Heart left ventricle (tissue), 16 donors: ENCODE results near the gene IGDCC3. TPM values are rescaled to one million over a fixed set of nuclear protein-coding genes. Genes with fewer than 3 reads are reported as not detected.

Source experiments
- ATAC-seq, 4 donors: fragments of 200-7000 bp; cut with Tn5 transposase; one replicate each; pipeline ENCODE4 v1.9.1; 2020 to 2022; ENCODE audit warnings: moderate library complexity in 4 of 4, mild to moderate bottlenecking in 3 of 4, moderate number of reproducible peaks in 1 of 4
- DNase-seq, 5 donors: peaks; one replicate each; pipeline ENCODE4 v3.0.0-alpha.2; 2020
- H3K27ac ChIP-seq, 12 donors: fragments of 200-600 bp; sonication (generic) in 4 of 12; one replicate each; pipeline versions ENCODE4 v1.5.0 to v1.8.0; 2016 to 2022; ENCODE audit warnings: mild to moderate bottlenecking in 2 of 12
- H3K27me3 ChIP-seq, 9 donors: fragments of 200-600 bp; sonication (generic) in 2 of 9; one replicate each; pipeline versions ENCODE4 v1.5.1 to v1.8.0; 2016 to 2022; ENCODE audit warnings: mild to moderate bottlenecking in 3 of 9
- H3K36me3 ChIP-seq, 9 donors: fragments of 200-600 bp; sonication (generic) in 2 of 9; one replicate each; pipeline versions ENCODE4 v1.5.0 to v1.8.0; 2018 to 2022; ENCODE audit warnings: mild to moderate bottlenecking in 2 of 9
- H3K4me1 ChIP-seq, 12 donors: fragments of 200-600 bp; sonication (generic) in 4 of 12; one replicate each; pipeline versions ENCODE4 v1.5.0 to v1.8.0; 2016 to 2022; ENCODE audit warnings: mild to moderate bottlenecking in 3 of 12
- H3K4me3 ChIP-seq, 12 donors: fragments of 200-600 bp; sonication (generic) in 4 of 12; one replicate each; pipeline versions ENCODE4 v1.5.0 to v1.8.0; 2017 to 2022; ENCODE audit warnings: mild to moderate bottlenecking in 9 of 12, moderate library complexity in 4 of 12
- H3K9me3 ChIP-seq, 12 donors: fragments of 200-600 bp; sonication (generic) in 4 of 12; one replicate each; pipeline versions ENCODE4 v1.5.0 to v1.8.0; 2016 to 2022; ENCODE audit warnings: mild to moderate bottlenecking in 1 of 12
- POLR2A ChIP-seq, 2 donors: fragments of 450-650 bp; IDR thresholded peaks; one replicate each; pipeline ENCODE4 v1.6.1; 2017; ENCODE audit warnings: antibody characterized with exemption in 2 of 2, mild to moderate bottlenecking in 2 of 2, moderate library complexity in 2 of 2
- WGBS, 4 donors: extraction: QIAGEN DNeasy Blood & Tissue Kit in 2 of 4; methylation state at CpG; one replicate each; pipeline versions ENCODE4 v1.1.5 to v1.1.7; 2013 to 2018; 5-methylcytosine and 5-hydroxymethylcytosine counted together
- intact Hi-C, 10 donors: fragments of 100-400 bp; cut with DNase I; formaldehyde crosslinking; loops; one replicate each; pipeline versions ENCODE4 v1.11.1 to v1.14.2; 2022
- polyA plus RNA-seq, 2 donors: library from polyadenylated mRNA; stranded (reverse); fragments of 200-250 nt; gene quantifications; one replicate each; pipeline ENCODE4 v1.2.3, GENCODE V29; 2013
- total RNA-seq, 9 donors: library from RNA; depleted of rRNA in 2 of 9; stranded (reverse); fragments of >200 nt in 2 of 9; fragmentation: NEBNext Ultra II Directional in 3 of 9; extraction: Animal tissue kit (Norgen Biotek cat#: 25700) in 3 of 9; gene quantifications; one replicate each; pipeline versions ENCODE4 v1.1.0 to v1.2.4, GENCODE V29; 2016 to 2023
- TF ChIP-seq, protein P1 (sequence below), 12 donors: fragments of 200-600 bp; sonication (generic) in 4 of 12; IDR thresholded peaks; one replicate each; pipeline versions ENCODE4 v1.5.0 to v1.8.0; 2018 to 2022; ENCODE audit warnings: antibody characterized with exemption in 12 of 12, mild to moderate bottlenecking in 5 of 12
- donor health status: ischemic (EF 13 %, LVEDD 7.1; RV severe dilation, severe dysfunction).
- donor health status: healthy with polysubstance abuse.
- donor health status: DM: no; HTN: yes; CAD: no.
- donor health status: DM: no; HTN: no; CAD: no.
- donor health status: ischemic (EF 25% LVEDD 6.9; RV normal size, moderate dysfunction).
- donor health status: ischemic (EF 25% LVEDD 5.7; RV mildly dilated, moderate dysfunction).
- donor health status: healthy.
- donor health status: DM: yes; HTN: yes; CAD: no.
- donor health status: ischemic (EF 35%, LVEDD 5.7; RV mildly dilated, moderate dysfunction).
- donor health status: nonischemic (EF 11% LVEDD 7.7; RV severe dilation, severe dysfunction).
- donor health status: DM: yes; HTN: yes; CAD: no.
- donor health status: PGD.
- donor health status: ischemic (EF 29% LVEDD 5.4; RV normal size, mild dysfunction).
- donor health status: nonischemic (EF 23%, LVEDD 6.1; RV moderate dilation, normal function).

The IGDCC3 gene
- total and polyA plus RNA-seq, 11 donors, result 0.07 to 0.33 (median 0.16) TPM; not detected in 7

DNA sequence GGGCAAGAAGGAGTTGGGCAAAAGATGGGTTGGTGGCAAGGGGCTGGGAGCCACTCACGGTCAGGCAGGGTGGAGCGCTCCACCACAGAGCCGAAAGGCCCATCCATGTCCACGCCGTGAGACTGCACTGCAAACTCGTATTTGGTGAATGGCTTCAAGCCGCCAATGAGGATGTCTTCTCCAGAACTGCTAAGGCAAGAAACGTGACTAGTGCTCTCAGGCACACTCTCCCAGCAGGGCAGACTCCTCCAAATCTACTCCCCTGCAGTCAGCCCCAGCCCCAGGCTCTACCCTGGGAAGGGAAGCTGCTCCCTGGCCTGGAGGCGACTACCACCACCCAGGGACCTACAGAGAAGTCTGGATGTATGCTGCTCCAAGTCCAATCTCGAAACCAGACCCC lies 11.4 kb upstream of the IGDCC3 start:
- H3K27ac ChIP-seq, result no peak overlapping the region
- DNase-seq (no peak), ATAC-seq (no peak)
- 88 to 90% (median 89%) methylated on average over 10 of the region's 10 CpGs for WGBS, 4 donors
- H3K9me3 ChIP-seq, result no peaks in the 10 kb centered on the region
- TF ChIP-seq, protein P1, sequence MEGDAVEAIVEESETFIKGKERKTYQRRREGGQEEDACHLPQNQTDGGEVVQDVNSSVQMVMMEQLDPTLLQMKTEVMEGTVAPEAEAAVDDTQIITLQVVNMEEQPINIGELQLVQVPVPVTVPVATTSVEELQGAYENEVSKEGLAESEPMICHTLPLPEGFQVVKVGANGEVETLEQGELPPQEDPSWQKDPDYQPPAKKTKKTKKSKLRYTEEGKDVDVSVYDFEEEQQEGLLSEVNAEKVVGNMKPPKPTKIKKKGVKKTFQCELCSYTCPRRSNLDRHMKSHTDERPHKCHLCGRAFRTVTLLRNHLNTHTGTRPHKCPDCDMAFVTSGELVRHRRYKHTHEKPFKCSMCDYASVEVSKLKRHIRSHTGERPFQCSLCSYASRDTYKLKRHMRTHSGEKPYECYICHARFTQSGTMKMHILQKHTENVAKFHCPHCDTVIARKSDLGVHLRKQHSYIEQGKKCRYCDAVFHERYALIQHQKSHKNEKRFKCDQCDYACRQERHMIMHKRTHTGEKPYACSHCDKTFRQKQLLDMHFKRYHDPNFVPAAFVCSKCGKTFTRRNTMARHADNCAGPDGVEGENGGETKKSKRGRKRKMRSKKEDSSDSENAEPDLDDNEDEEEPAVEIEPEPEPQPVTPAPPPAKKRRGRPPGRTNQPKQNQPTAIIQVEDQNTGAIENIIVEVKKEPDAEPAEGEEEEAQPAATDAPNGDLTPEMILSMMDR (IDR thresholded peaks at IDR 0.05), result no peak
- no peak for TF ChIP-seq POLR2A (IDR thresholded peaks at IDR 0.05)
- no peaks in the 10 kb centered on the region for H3K36me3 ChIP-seq
- no peak overlapping the region for H3K4me3 ChIP-seq
- H3K4me1 ChIP-seq, result peaks cover 0 to 29% (median 16%) of the 10 kb centered on the region in 12 donors
- intact Hi-C loops, result loop anchor here in 3 of 10 donors (10.0 kb wide), 2 partner anchors 174 to 194 kb away; partner anchors contain the start of gene CILP (in 1 of the 3)
- H3K27me3 ChIP-seq, result peaks cover 0 to 3% (median 0%) of the 10 kb centered on the region in 9 donors

DNA sequence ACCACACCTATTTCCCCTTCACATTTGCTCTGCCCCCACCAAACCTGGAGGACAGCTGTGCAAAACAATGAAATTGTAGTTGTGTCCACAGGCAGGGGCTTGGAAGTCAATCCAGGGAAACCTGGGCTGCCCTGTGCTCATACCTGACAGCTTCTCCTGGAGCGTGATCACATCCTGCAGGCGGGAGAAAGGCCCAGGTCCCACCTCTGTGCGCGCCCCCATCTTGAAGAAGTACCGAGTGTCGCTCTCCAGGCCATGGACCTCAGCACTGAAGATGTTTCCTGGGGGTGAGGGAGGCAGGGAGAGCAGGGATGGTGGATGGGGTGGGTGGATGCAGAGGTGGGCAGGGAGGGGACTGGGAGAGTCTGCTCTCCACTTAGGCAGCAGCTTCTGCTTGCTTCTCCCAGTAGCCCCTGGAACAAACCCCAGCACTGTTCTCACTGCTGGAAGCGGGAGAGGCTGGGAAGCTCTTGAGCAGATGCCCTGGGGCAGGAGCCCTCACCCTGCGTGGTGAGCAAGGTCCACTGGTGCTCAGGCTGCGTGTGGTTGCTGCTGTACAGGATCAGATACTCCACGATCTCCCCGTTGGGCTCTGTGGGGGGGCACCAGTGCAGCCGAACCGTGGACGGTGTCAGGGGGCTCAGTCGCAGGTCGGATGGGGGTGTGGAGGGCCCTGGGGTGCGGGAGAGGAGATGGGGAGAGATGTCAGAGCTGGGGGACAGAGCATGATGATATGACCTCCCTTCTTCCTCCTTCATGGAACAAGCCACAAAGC lies 10.7 kb upstream of the IGDCC3 start:
- TF ChIP-seq, protein P1 (IDR thresholded peaks at IDR 0.05), result no peak
- no peak for TF ChIP-seq POLR2A (IDR thresholded peaks at IDR 0.05)
- H3K27me3 ChIP-seq, result no peaks in the 10 kb centered on the region
- peaks cover 0 to 29% (median 16%) of the 10 kb centered on the region in 12 donors for H3K4me1 ChIP-seq
- no peaks in the 10 kb centered on the region for H3K9me3 ChIP-seq
- ATAC-seq (no peak), DNase-seq (peak in 1 of 5 donors; percentile 11)
- H3K36me3 ChIP-seq, result no peaks in the 10 kb centered on the region
- no peak overlapping the region for H3K4me3 ChIP-seq
- 89 to 93% (median 91%) methylated on average over 17 of the region's 17 CpGs for WGBS, 4 donors
- intact Hi-C loops, result loop anchor here in 3 of 10 donors (10.0 kb wide), 2 partner anchors 174 to 194 kb away; partner anchors contain the start of gene CILP (in 1 of the 3)
- no peak overlapping the region for H3K27ac ChIP-seq

DNA sequence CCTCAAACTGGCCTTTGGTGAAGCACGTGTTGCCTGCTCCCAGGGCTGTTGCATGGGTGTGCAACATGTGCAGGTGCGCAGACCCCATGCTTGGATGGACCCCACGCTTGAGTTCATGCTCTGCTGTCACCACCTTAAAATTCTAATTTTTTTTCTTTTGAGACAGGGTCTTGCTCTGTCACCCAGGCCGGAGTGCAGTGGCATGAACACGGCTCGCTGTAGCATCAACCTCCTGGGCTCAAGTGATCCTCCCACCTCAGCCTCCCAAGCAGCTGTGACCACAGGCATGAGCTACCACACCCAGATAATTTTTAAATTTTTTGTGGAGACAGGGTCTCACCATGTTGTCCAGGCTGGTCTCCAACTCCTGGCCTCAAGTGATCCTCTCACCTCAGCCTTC lies 9.1 kb upstream of the IGDCC3 start:
- no peak for TF ChIP-seq POLR2A (IDR thresholded peaks at IDR 0.05)
- DNase-seq (no peak), ATAC-seq (no peak)
- Histone ChIP-seq H3K27ac (peak overlapping the region in 1 of 12 donors; percentile 0), H3K4me1 (peaks cover 0 to 25% (median 16%) of the 10 kb centered on the region in 12 donors), H3K36me3 (no peaks in the 10 kb centered on the region), H3K27me3 (no peaks in the 10 kb centered on the region), H3K9me3 (no peaks in the 10 kb centered on the region), H3K4me3 (no peak overlapping the region)
- 89 to 97% (median 95%) methylated on average over 6 of the region's 6 CpGs for WGBS, 4 donors
- intact Hi-C loops, result loop anchor here in 3 of 10 donors (10.0 kb wide), 2 partner anchors 172 to 192 kb away; partner anchors contain the start of gene CILP (in 1 of the 3)

DNA sequence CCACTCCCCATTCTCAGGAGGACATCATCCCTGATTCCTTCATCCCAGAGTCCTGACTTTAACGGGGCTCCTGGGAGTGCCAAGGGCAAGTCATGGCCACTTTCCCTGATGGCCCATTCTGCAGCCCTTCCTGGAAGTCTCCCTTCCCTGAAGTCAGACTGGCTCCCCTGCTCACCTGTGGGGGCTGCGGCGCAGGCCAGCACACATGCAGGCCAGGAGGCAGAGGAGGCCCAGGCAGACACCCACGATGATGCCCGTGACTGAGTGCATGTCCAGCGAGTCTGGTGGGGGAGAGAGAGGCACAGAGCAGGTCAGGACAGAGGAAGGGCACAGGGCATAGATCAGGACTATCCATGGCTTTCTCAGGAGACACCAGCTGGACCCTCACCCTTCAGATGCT lies 8.6 kb upstream of the IGDCC3 start:
- Histone ChIP-seq H3K36me3 (no peaks in the 10 kb centered on the region), H3K27me3 (no peaks in the 10 kb centered on the region), H3K27ac (peak overlapping the region in 4 of 12 donors; percentile 0 to 52 (median 38)), H3K4me3 (no peak overlapping the region), H3K9me3 (no peaks in the 10 kb centered on the region), H3K4me1 (peaks cover 0 to 25% (median 16%) of the 10 kb centered on the region in 12 donors)
- no peak for DNase-seq
- TF ChIP-seq, protein P1 (IDR thresholded peaks at IDR 0.05), result no peak
- TF ChIP-seq POLR2A (IDR thresholded peaks at IDR 0.05), result no peak
- ATAC-seq, result no peak
- WGBS, 4 donors, result 59 to 69% (median 65%) methylated on average over 5 to 6 of the region's 6 CpGs
- intact Hi-C loops, result loop anchor here in 3 of 10 donors (10.0 kb wide), 2 partner anchors 172 to 192 kb away; partner anchors contain the start of gene CILP (in 1 of the 3)
